ENCODE data around the gene CD300LG.

CD300LG gene

GRCh38 chr17:43907425-43907981 lies 60.5 kb downstream of the CD300LG start, which contains the start of gene MPP2:
TSS of gene MPP2 (minus strand) at chr17:43907536. CDS start at chr17:43904460, 3,076 bp downstream.
- DNase-seq (ENCODE audit: low read depth) = peak; percentile 39

GRCh38 chr17:43907998-43908721 lies 61.2 kb downstream of the CD300LG start:
- DNase-seq (ENCODE audit: low read depth) = peak; percentile 30

- DNase-seq (ENCODE audit: low read depth) = no peak
These were observed 62.7 kb downstream of the CD300LG start for GRCh38 chr17:43909537-43910231.

- no peak for DNase-seq (ENCODE audit: low read depth)
These were observed 64.9 kb downstream of the CD300LG start for GRCh38 chr17:43911904-43912303.

GRCh38 chr17:43912635-43913304 lies 65.8 kb downstream of the CD300LG start:
- no peak for DNase-seq (ENCODE audit: low read depth)

Data from stimulated activated CD8-positive, alpha-beta memory T cell treated with anti-CD3 and anti-CD28 coated beads, Interleukin-4, amount 100 ng/mL, for 24 hours (primary cell).